HG02884 (cell line): ENCODE data around the gene MED13L.

Experiments used
- ATAC-seq: cut with Tn5 transposase; IDR thresholded peaks from one replicate; pipeline ENCODE4 v1.9.1; 2021; ENCODE audit warnings: mild to moderate bottlenecking, moderate library complexity; ENCODE audit not compliant: unreplicated experiment

MED13L gene

GRCh38 chr12:115926037-115926670 lies 351.3 kb downstream of the MED13L start:
- ATAC-seq = no peak

GRCh38 chr12:115923851-115924250 lies 353.6 kb downstream of the MED13L start:
- no peak for ATAC-seq

GRCh38 chr12:115922952-115923564 lies 354.4 kb downstream of the MED13L start:
- no peak for ATAC-seq

GRCh38 chr12:115920395-115921183 lies 356.9 kb downstream of the MED13L start:
- ATAC-seq = no peak

- no peak for ATAC-seq
Measured at GRCh38 chr12:115918763-115919162, 358.7 kb downstream of the MED13L start.

- no peak for ATAC-seq
Measured at GRCh38 chr12:115916910-115917668, 360.4 kb downstream of the MED13L start.

- no peak for ATAC-seq
Measured at GRCh38 chr12:115914122-115914521, 363.4 kb downstream of the MED13L start.

GRCh38 chr12:115912440-115912839 lies 365.1 kb downstream of the MED13L start:
- no peak for ATAC-seq

GRCh38 chr12:115911360-115911759 lies 366.1 kb downstream of the MED13L start:
- no peak for ATAC-seq

GRCh38 chr12:115910057-115910456 lies 367.4 kb downstream of the MED13L start:
- no peak for ATAC-seq
